ENCODE data around the gene ADAM12.

The ADAM12 gene

GRCh38 chr10:126235979-126236851, 152.1 kb downstream of the ADAM12 start:
- Histone ChIP-seq H3K27me3 (ENCODE audit: control insufficient read depth, insufficient read depth, low read length, poor library complexity, severe bottlenecking) (no peaks in the 10 kb centered on the region), H3K4me3 (ENCODE audit: insufficient read depth, low read depth, low read length) (no peak overlapping the region), H3K27ac (ENCODE audit: insufficient read depth, low read depth, low read length, poor library complexity, severe bottlenecking) (no peak overlapping the region), H3K36me3 (ENCODE audit: control insufficient read depth, insufficient read depth, low read length) (no peaks in the 10 kb centered on the region), H3K9me3 (ENCODE audit: control insufficient read depth, low read length) (no peaks in the 10 kb centered on the region), H3K4me1 (ENCODE audit: control insufficient read depth, insufficient read depth, low read length) (peaks cover 5% of the 10 kb centered on the region)
- WGBS, 2 experiments, result 95 to 96% methylated on average over 12 of the region's 12 CpGs

- H3K4me3 ChIP-seq (ENCODE audit: insufficient read depth, low read depth, low read length), result no peak overlapping the region
- H3K27ac ChIP-seq (ENCODE audit: insufficient read depth, low read depth, low read length, poor library complexity, severe bottlenecking), result no peak overlapping the region
- H3K27me3 ChIP-seq (ENCODE audit: control insufficient read depth, insufficient read depth, low read length, poor library complexity, severe bottlenecking), result no peaks in the 10 kb centered on the region
- no peaks in the 10 kb centered on the region for H3K36me3 ChIP-seq (ENCODE audit: control insufficient read depth, insufficient read depth, low read length)
- H3K4me1 ChIP-seq (ENCODE audit: control insufficient read depth, insufficient read depth, low read length), result peaks cover 5% of the 10 kb centered on the region
- no peaks in the 10 kb centered on the region for H3K9me3 ChIP-seq (ENCODE audit: control insufficient read depth, low read length)
- WGBS, 2 experiments, result 94 to 95% methylated on average over 25 of the region's 25 CpGs
Measured at GRCh38 chr10:126235091-126235978, 152.9 kb downstream of the ADAM12 start.

GRCh38 chr10:126234630-126235029, 153.6 kb downstream of the ADAM12 start:
- 93 to 95% methylated on average over 5 of the region's 5 CpGs for WGBS, 2 experiments
- Histone ChIP-seq H3K4me3 (ENCODE audit: insufficient read depth, low read depth, low read length) (no peak overlapping the region), H3K9me3 (ENCODE audit: control insufficient read depth, low read length) (no peaks in the 10 kb centered on the region), H3K4me1 (ENCODE audit: control insufficient read depth, insufficient read depth, low read length) (peaks cover under 1% of the 10 kb centered on the region), H3K27me3 (ENCODE audit: control insufficient read depth, insufficient read depth, low read length, poor library complexity, severe bottlenecking) (no peaks in the 10 kb centered on the region), H3K36me3 (ENCODE audit: control insufficient read depth, insufficient read depth, low read length) (no peaks in the 10 kb centered on the region), H3K27ac (ENCODE audit: insufficient read depth, low read depth, low read length, poor library complexity, severe bottlenecking) (no peak overlapping the region)

GRCh38 chr10:126233182-126234148, 154.8 kb downstream of the ADAM12 start:
- H3K27ac ChIP-seq (ENCODE audit: insufficient read depth, low read depth, low read length, poor library complexity, severe bottlenecking), result no peak overlapping the region
- WGBS, 2 experiments, result 93 to 94% methylated on average over 12 to 15 of the region's 15 CpGs
- peaks cover 4% of the 10 kb centered on the region for H3K4me1 ChIP-seq (ENCODE audit: control insufficient read depth, insufficient read depth, low read length)
- H3K9me3 ChIP-seq (ENCODE audit: control insufficient read depth, low read length), result no peaks in the 10 kb centered on the region
- no peaks in the 10 kb centered on the region for H3K36me3 ChIP-seq (ENCODE audit: control insufficient read depth, insufficient read depth, low read length)
- no peak overlapping the region for H3K4me3 ChIP-seq (ENCODE audit: insufficient read depth, low read depth, low read length)
- no peaks in the 10 kb centered on the region for H3K27me3 ChIP-seq (ENCODE audit: control insufficient read depth, insufficient read depth, low read length, poor library complexity, severe bottlenecking)

GRCh38 chr10:126230587-126230986, 157.7 kb downstream of the ADAM12 start:
- Histone ChIP-seq H3K36me3 (ENCODE audit: control insufficient read depth, insufficient read depth, low read length) (no peaks in the 10 kb centered on the region), H3K27ac (ENCODE audit: insufficient read depth, low read depth, low read length, poor library complexity, severe bottlenecking) (no peak overlapping the region), H3K27me3 (ENCODE audit: control insufficient read depth, insufficient read depth, low read length, poor library complexity, severe bottlenecking) (no peaks in the 10 kb centered on the region), H3K4me3 (ENCODE audit: insufficient read depth, low read depth, low read length) (no peak overlapping the region), H3K9me3 (ENCODE audit: control insufficient read depth, low read length) (no peaks in the 10 kb centered on the region), H3K4me1 (ENCODE audit: control insufficient read depth, insufficient read depth, low read length) (peaks cover 4% of the 10 kb centered on the region)
- 100% methylated on average over 2 of the region's 2 CpGs; no CpG with 5 or more reads in 1 of the 2 experiments for WGBS, 2 experiments

GRCh38 chr10:126229686-126230085, 158.6 kb downstream of the ADAM12 start:
- WGBS, 2 experiments, result 85% methylated on average over 8 of the region's 8 CpGs
- H3K36me3 ChIP-seq (ENCODE audit: control insufficient read depth, insufficient read depth, low read length), result no peaks in the 10 kb centered on the region
- H3K9me3 ChIP-seq (ENCODE audit: control insufficient read depth, low read length), result no peaks in the 10 kb centered on the region
- H3K4me3 ChIP-seq (ENCODE audit: insufficient read depth, low read depth, low read length), result no peak overlapping the region
- no peaks in the 10 kb centered on the region for H3K27me3 ChIP-seq (ENCODE audit: control insufficient read depth, insufficient read depth, low read length, poor library complexity, severe bottlenecking)
- no peak overlapping the region for H3K27ac ChIP-seq (ENCODE audit: insufficient read depth, low read depth, low read length, poor library complexity, severe bottlenecking)
- H3K4me1 ChIP-seq (ENCODE audit: control insufficient read depth, insufficient read depth, low read length), result peaks cover 5% of the 10 kb centered on the region

- Histone ChIP-seq H3K4me3 (ENCODE audit: insufficient read depth, low read depth, low read length) (no peak overlapping the region), H3K27ac (ENCODE audit: insufficient read depth, low read depth, low read length, poor library complexity, severe bottlenecking) (no peak overlapping the region), H3K9me3 (ENCODE audit: control insufficient read depth, low read length) (no peaks in the 10 kb centered on the region), H3K36me3 (ENCODE audit: control insufficient read depth, insufficient read depth, low read length) (no peaks in the 10 kb centered on the region), H3K27me3 (ENCODE audit: control insufficient read depth, insufficient read depth, low read length, poor library complexity, severe bottlenecking) (no peaks in the 10 kb centered on the region), H3K4me1 (ENCODE audit: control insufficient read depth, insufficient read depth, low read length) (peaks cover 8% of the 10 kb centered on the region)
- WGBS, 2 experiments, result 79 to 89% methylated on average over 2 of the region's 2 CpGs
Measured at GRCh38 chr10:126227762-126228134, 160.5 kb downstream of the ADAM12 start.

- H3K4me3 ChIP-seq (ENCODE audit: insufficient read depth, low read depth, low read length), result no peak overlapping the region
- H3K27me3 ChIP-seq (ENCODE audit: control insufficient read depth, insufficient read depth, low read length, poor library complexity, severe bottlenecking), result no peaks in the 10 kb centered on the region
- no peak overlapping the region for H3K27ac ChIP-seq (ENCODE audit: insufficient read depth, low read depth, low read length, poor library complexity, severe bottlenecking)
- 92 to 93% methylated on average over 10 of the region's 10 CpGs for WGBS, 2 experiments
- H3K36me3 ChIP-seq (ENCODE audit: control insufficient read depth, insufficient read depth, low read length), result no peaks in the 10 kb centered on the region
- no peaks in the 10 kb centered on the region for H3K9me3 ChIP-seq (ENCODE audit: control insufficient read depth, low read length)
- peaks cover 8% of the 10 kb centered on the region for H3K4me1 ChIP-seq (ENCODE audit: control insufficient read depth, insufficient read depth, low read length)
Measured at GRCh38 chr10:126226988-126227761, 161.1 kb downstream of the ADAM12 start.

- no peaks in the 10 kb centered on the region for H3K9me3 ChIP-seq (ENCODE audit: control insufficient read depth, low read length)
- 93 to 95% methylated on average over 9 of the region's 9 CpGs for WGBS, 2 experiments
- peaks cover 8% of the 10 kb centered on the region for H3K4me1 ChIP-seq (ENCODE audit: control insufficient read depth, insufficient read depth, low read length)
Measured at GRCh38 chr10:126226205-126226604, 162.1 kb downstream of the ADAM12 start.

More at GRCh38 chr10:126226205-126226604, 162.1 kb downstream of the ADAM12 start:
- no peaks in the 10 kb centered on the region for H3K36me3 ChIP-seq (ENCODE audit: control insufficient read depth, insufficient read depth, low read length)
- H3K27ac ChIP-seq (ENCODE audit: insufficient read depth, low read depth, low read length, poor library complexity, severe bottlenecking), result no peak overlapping the region
- H3K27me3 ChIP-seq (ENCODE audit: control insufficient read depth, insufficient read depth, low read length, poor library complexity, severe bottlenecking), result no peaks in the 10 kb centered on the region
- no peak overlapping the region for H3K4me3 ChIP-seq (ENCODE audit: insufficient read depth, low read depth, low read length)

Measured in ectodermal cell (in vitro differentiated cells).